BE2C (cell line): ENCODE measurements around the gene BAD.

Experiments
- DNase-seq: peaks from one replicate; pipeline ENCODE4 v3.0.0-alpha.2; 2020
- H3K27me3 ChIP-seq: fragments of 250-450 bp; sonication (Bioruptor Pico); 2 replicates; pipeline ENCODE4 v1.5.1; 2020; ENCODE audit warnings: mild to moderate bottlenecking
- H3K36me3 ChIP-seq: fragments of 250-450 bp; sonication (Bioruptor Pico); 2 replicates; pipeline ENCODE4 v1.5.1; 2020; ENCODE audit warnings: mild to moderate bottlenecking
- H3K4me1 ChIP-seq: fragments of 250-450 bp; sonication (Bioruptor Pico); 2 replicates; pipeline ENCODE4 v1.5.1; 2020
- H3K4me3 ChIP-seq: 2 replicates; pipeline ENCODE4 v1.5.1; 2011; ENCODE audit warnings: low read depth, low read length
- H3K9me3 ChIP-seq: fragments of 250-450 bp; sonication (Bioruptor Pico); 2 replicates; pipeline ENCODE4 v1.5.1; 2020
- TF ChIP-seq, protein P1 (sequence below): IDR thresholded peaks from 2 replicates; pipeline ENCODE4 v1.5.1; 2012; ENCODE audit warnings: mild to moderate bottlenecking, low read depth, low read length

Gene BAD

GRCh38 chr11:64281957-64282770 is 2.3 kb downstream of the BAD start:
- TF ChIP-seq, protein P1, sequence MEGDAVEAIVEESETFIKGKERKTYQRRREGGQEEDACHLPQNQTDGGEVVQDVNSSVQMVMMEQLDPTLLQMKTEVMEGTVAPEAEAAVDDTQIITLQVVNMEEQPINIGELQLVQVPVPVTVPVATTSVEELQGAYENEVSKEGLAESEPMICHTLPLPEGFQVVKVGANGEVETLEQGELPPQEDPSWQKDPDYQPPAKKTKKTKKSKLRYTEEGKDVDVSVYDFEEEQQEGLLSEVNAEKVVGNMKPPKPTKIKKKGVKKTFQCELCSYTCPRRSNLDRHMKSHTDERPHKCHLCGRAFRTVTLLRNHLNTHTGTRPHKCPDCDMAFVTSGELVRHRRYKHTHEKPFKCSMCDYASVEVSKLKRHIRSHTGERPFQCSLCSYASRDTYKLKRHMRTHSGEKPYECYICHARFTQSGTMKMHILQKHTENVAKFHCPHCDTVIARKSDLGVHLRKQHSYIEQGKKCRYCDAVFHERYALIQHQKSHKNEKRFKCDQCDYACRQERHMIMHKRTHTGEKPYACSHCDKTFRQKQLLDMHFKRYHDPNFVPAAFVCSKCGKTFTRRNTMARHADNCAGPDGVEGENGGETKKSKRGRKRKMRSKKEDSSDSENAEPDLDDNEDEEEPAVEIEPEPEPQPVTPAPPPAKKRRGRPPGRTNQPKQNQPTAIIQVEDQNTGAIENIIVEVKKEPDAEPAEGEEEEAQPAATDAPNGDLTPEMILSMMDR = no peak

GRCh38 chr11:64278576-64279190 is 5.8 kb downstream of the BAD start:
- no peaks in the 10 kb centered on the region for H3K4me1 ChIP-seq
- TF ChIP-seq, protein P1 = no peak
- H3K4me3 ChIP-seq = no peak overlapping the region
- DNase-seq = no peak
- H3K9me3 ChIP-seq = no peaks in the 10 kb centered on the region
- no peaks in the 10 kb centered on the region for H3K27me3 ChIP-seq
- no peaks in the 10 kb centered on the region for H3K36me3 ChIP-seq

More at GRCh38 chr11:64281957-64282770, 2.3 kb downstream of the BAD start:
- no peaks in the 10 kb centered on the region for H3K9me3 ChIP-seq
- H3K27me3 ChIP-seq = no peaks in the 10 kb centered on the region
- no peak for DNase-seq
- H3K4me1 ChIP-seq = no peaks in the 10 kb centered on the region
- H3K36me3 ChIP-seq = no peaks in the 10 kb centered on the region
- no peak overlapping the region for H3K4me3 ChIP-seq

DNA sequence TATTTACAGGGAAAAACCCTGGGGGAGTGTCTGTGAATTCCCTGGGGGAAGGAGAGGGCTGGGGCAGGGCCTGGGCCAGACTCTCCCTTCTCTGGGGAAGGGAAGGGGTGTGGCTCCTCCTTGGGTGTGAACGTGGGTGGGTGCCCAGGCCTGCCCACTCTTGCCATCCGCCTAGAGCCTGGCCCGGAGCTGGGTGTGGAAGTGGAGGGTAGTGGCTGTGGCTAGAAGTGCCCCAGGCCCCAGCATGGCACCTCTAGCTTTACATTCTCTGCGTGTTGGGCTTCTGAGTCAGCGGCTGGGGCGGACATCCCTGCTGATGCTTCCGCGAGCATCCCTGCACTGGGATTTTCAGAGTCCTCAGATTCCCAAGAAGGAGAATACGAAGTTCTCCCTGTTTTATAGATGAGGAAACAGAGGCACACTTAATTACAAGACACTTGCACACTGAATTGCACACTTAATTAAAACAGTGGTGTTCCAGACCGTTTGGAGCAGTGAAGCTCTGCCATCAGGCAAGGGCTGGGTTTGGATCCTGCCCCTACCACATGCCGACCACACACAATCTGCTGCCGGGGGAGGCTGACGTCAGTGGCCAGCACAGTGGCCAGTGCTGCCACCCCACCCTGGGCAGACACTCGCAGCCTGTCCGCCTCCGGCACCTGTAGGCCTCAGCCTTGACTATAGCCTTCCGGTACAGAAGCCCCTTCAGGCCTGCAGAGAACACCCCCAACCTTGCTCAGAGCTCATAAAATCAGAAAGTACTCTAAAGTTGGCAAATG is 7.6 kb downstream of the BAD start:
- no peaks in the 10 kb centered on the region for H3K36me3 ChIP-seq
- no peaks in the 10 kb centered on the region for H3K27me3 ChIP-seq
- DNase-seq = no peak
- TF ChIP-seq, protein P1 = no peak
- H3K9me3 ChIP-seq = no peaks in the 10 kb centered on the region
- H3K4me1 ChIP-seq = no peaks in the 10 kb centered on the region
- no peak overlapping the region for H3K4me3 ChIP-seq

- H3K9me3 ChIP-seq = no peaks in the 10 kb centered on the region
- H3K27me3 ChIP-seq = no peaks in the 10 kb centered on the region
- no peak overlapping the region for H3K4me3 ChIP-seq
- H3K36me3 ChIP-seq = no peaks in the 10 kb centered on the region
- H3K4me1 ChIP-seq = no peaks in the 10 kb centered on the region
- no peak for DNase-seq
- TF ChIP-seq, protein P1 = no peak
These were observed 8.6 kb downstream of the BAD start for GRCh38 chr11:64275841-64276240.

GRCh38 chr11:64275031-64275800 is 9.2 kb downstream of the BAD start:
- no peaks in the 10 kb centered on the region for H3K36me3 ChIP-seq
- H3K4me1 ChIP-seq = no peaks in the 10 kb centered on the region
- no peak for DNase-seq
- H3K27me3 ChIP-seq = no peaks in the 10 kb centered on the region
- TF ChIP-seq, protein P1 = no peak
- no peak overlapping the region for H3K4me3 ChIP-seq
- H3K9me3 ChIP-seq = no peaks in the 10 kb centered on the region
